Neural progenitor cell (in vitro differentiated cells): ENCODE measurements around the gene STRADA. TPM values are rescaled to one million over a fixed set of nuclear protein-coding genes. Genes with fewer than 3 reads are reported as not detected.
A peak's percentile ranks its signal among the peaks of the same experiment; 100 is the strongest.

Experiments
- DNase-seq: peaks from one replicate; pipeline ENCODE4 v3.0.0-alpha.2; 2016; ENCODE audit warnings: low spot score
- H2AFZ ChIP-seq: fragments of 200-600 bp; sonication (generic); replicated peaks from 2 replicates; pipeline ENCODE4 v1.6.1; 2016; ENCODE audit warnings: antibody characterized with exemption
- H3F3A ChIP-seq: fragments of 200-600 bp; sonication (generic); 2 replicates; pipeline ENCODE4 v1.6.1; 2016; ENCODE audit warnings: antibody characterized with exemption, low read depth
- H3K27ac ChIP-seq: fragments of 200-600 bp; sonication (generic); 2 replicates; pipeline ENCODE4 v1.5.1; 2016; ENCODE audit warnings: mild to moderate bottlenecking
- H3K27me3 ChIP-seq: fragments of 200-600 bp; sonication (generic); 2 replicates; pipeline ENCODE4 v1.6.1; 2016; ENCODE audit warnings: mild to moderate bottlenecking, moderate library complexity
- H3K36me3 ChIP-seq: fragments of 200-600 bp; sonication (generic); 2 replicates; pipeline ENCODE4 v1.5.1; 2016
- H3K4me1 ChIP-seq: fragments of 200-600 bp; sonication (generic); 2 replicates; pipeline ENCODE4 v1.6.1; 2016; ENCODE audit warnings: mixed run types
- H3K4me2 ChIP-seq: fragments of 200-600 bp; sonication (generic); 2 replicates; pipeline ENCODE4 v1.6.1; 2016
- H3K4me3 ChIP-seq: fragments of 200-600 bp; sonication (generic); 2 replicates; pipeline ENCODE4 v1.5.1; 2016
- H3K79me2 ChIP-seq: fragments of 200-600 bp; sonication (generic); 2 replicates; pipeline ENCODE4 v1.6.1; 2016; ENCODE audit warnings: low read depth
- H3K9ac ChIP-seq: fragments of 200-600 bp; sonication (generic); 2 replicates; pipeline ENCODE4 v1.6.1; 2016
- H3K9me3 ChIP-seq: fragments of 200-600 bp; sonication (generic); 2 replicates; pipeline ENCODE4 v1.5.1; 2016; ENCODE audit warnings: low read depth
- H4K20me1 ChIP-seq: fragments of 200-600 bp; sonication (generic); 2 replicates; pipeline ENCODE4 v1.6.1; 2016; ENCODE audit warnings: low read depth
- H3K27ac Mint-ChIP-seq: 3 replicates; pipeline ENCODE4 v1.8.0; 2021; ENCODE audit warnings: mixed read lengths
- H3K27me3 Mint-ChIP-seq: 2 replicates; pipeline ENCODE4 v1.8.0; 2022; ENCODE audit warnings: low read depth, mild to moderate bottlenecking, inconsistent platforms, moderate library complexity, mixed read lengths; ENCODE audit not compliant: insufficient read depth
- H3K36me3 Mint-ChIP-seq: 3 replicates; pipeline ENCODE4 v1.8.0; 2021; ENCODE audit warnings: mixed read lengths
- H3K4me1 Mint-ChIP-seq: 3 replicates; pipeline ENCODE4 v1.8.0; 2021; ENCODE audit warnings: mixed read lengths
- H3K4me3 Mint-ChIP-seq: 3 replicates; pipeline ENCODE4 v1.8.0; 2021; ENCODE audit warnings: mild to moderate bottlenecking, moderate library complexity, mixed read lengths
- H3K9me3 Mint-ChIP-seq: 3 replicates; pipeline ENCODE4 v1.8.0; 2020; ENCODE audit warnings: mixed read lengths
- EZH2 ChIP-seq: fragments of 200-600 bp; sonication (generic); IDR thresholded peaks from 2 replicates; pipeline ENCODE4 v1.6.1; 2017; ENCODE audit warnings: antibody characterized with exemption, mild to moderate bottlenecking, moderate library complexity
- EZH2phosphoT487 ChIP-seq: fragments of 200-600 bp; sonication (generic); IDR thresholded peaks from 2 replicates; pipeline ENCODE4 v1.6.1; 2017; ENCODE audit warnings: antibody characterized with exemption
- total RNA-seq: library from RNA; depleted of rRNA; stranded (reverse); fragments of >200 nt; gene quantifications from 2 replicates; pipeline ENCODE4 v1.2.3, GENCODE V29; 2015; ENCODE audit warnings: low replicate concordance
- TF ChIP-seq, protein P1 (sequence below): fragments of 200-600 bp; sonication (generic); IDR thresholded peaks from 2 replicates; pipeline ENCODE4 v1.5.1; 2017; ENCODE audit warnings: antibody characterized with exemption, mild to moderate bottlenecking

The STRADA gene
- total RNA-seq, 1 donor from 2014 or later: 69.6 TPM

DNA sequence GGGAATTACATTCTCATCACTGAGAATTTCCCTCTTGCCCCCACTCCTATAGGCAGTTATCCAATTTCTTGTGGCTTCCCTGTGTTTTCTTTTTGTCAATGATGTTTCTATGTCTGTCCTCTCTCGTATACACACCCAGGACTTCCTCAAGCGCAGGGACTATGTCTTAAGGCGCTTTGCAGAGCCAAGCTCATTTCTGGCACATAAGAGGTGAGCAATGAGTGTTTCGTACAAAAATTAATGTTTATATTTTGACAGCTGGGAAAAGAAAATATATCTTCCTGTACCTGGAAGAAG, 33.3 kb upstream of the STRADA start:
- Histone ChIP-seq H3K27ac (peak overlapping the region; percentile 99), H4K20me1 (peaks cover 68% of the 10 kb centered on the region), H3K9ac (peak overlapping the region; percentile 97), H3K27me3 (no peaks in the 10 kb centered on the region), H2AFZ (no peak overlapping the region), H3F3A (peaks cover 23% of the 10 kb centered on the region), H3K9me3 (no peaks in the 10 kb centered on the region), H3K79me2 (peaks cover 93% of the 10 kb centered on the region), H3K4me3 (peak overlapping the region; percentile 73), H3K4me2 (peak overlapping the region; percentile 84), H3K36me3 (peaks cover 5% of the 10 kb centered on the region), H3K4me1 (peaks cover 8% of the 10 kb centered on the region)
- Mint-ChIP-seq H3K27me3 (no peaks in the 10 kb centered on the region), H3K9me3 (no peaks in the 10 kb centered on the region), H3K27ac (peak overlapping the region; percentile 81), H3K4me3 (peak overlapping the region; percentile 99), H3K36me3 (peaks cover 8% of the 10 kb centered on the region), H3K4me1 (peaks cover 22% of the 10 kb centered on the region)
- TF ChIP-seq EZH2: no peak
- no peak for TF ChIP-seq EZH2phosphoT487
- TF ChIP-seq, protein P1, sequence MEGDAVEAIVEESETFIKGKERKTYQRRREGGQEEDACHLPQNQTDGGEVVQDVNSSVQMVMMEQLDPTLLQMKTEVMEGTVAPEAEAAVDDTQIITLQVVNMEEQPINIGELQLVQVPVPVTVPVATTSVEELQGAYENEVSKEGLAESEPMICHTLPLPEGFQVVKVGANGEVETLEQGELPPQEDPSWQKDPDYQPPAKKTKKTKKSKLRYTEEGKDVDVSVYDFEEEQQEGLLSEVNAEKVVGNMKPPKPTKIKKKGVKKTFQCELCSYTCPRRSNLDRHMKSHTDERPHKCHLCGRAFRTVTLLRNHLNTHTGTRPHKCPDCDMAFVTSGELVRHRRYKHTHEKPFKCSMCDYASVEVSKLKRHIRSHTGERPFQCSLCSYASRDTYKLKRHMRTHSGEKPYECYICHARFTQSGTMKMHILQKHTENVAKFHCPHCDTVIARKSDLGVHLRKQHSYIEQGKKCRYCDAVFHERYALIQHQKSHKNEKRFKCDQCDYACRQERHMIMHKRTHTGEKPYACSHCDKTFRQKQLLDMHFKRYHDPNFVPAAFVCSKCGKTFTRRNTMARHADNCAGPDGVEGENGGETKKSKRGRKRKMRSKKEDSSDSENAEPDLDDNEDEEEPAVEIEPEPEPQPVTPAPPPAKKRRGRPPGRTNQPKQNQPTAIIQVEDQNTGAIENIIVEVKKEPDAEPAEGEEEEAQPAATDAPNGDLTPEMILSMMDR: no peak
- DNase-seq: peak; percentile 9

DNA sequence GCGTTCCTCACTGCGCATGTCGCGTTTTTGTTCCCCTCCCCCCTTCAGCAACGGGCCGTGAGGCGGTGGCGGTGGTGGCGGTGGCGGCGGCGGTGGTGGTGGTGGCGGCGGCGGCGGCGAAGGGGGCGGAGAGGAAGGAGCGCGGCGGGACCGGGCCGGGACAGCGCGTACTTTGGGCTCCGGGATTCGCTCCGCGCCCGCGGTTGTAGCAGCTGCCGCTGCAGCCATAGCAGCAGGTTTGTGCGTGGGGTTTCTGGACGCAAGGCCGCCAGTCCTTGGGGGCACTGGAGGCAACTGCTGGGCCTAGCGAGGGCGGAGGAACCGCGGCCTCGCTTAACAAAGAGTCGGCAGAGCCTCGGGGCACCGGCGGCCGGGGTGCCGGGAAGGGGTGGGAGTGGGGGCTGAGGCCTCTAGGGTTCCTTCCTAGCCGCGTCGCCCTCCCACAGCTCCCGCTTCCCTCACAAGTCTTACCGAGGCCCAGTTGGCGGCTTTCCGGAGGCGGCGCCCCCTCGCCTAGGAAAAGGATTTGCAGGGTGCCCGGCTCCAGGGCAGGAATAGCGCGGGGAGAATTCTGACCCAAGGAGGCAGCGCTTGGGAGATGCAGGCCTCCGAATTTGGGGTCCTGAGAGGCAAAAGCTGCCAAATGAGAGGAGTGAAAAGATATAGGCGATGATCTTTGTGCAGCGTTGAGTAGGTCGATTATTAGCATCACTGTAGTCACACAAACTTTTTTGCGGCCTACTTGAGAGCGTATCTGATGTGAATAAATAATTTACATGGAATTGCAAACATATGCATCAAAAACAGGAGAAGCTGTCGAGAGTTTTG, 32.8 kb upstream of the STRADA start, which contains the start of gene DDX42:
DDX42 (plus strand) TSS at position 30 of the 828 bp plus-strand sequence. CDS start 12,880 bp downstream, outside the sequence.
- Mint-ChIP-seq H3K9me3 (no peaks in the 10 kb centered on the region), H3K4me1 (peaks cover 22% of the 10 kb centered on the region), H3K27me3 (no peaks in the 10 kb centered on the region), H3K4me3 (peak within 1 kb of the TSS; percentile 99), H3K27ac (peak within 1 kb of the TSS; percentile 99), H3K36me3 (peaks cover 5% of the 10 kb centered on the region)
- no peak for TF ChIP-seq EZH2
- no peak for TF ChIP-seq EZH2phosphoT487
- TF ChIP-seq, protein P1: peak; percentile 42
- H3K27ac ChIP-seq: peak within 1 kb of the TSS; percentile 99
- H3K9me3 ChIP-seq: no peaks in the 10 kb centered on the region
- peak within 1 kb of the TSS; percentile 97 for H3K9ac ChIP-seq
- peaks cover 5% of the 10 kb centered on the region for H3K36me3 ChIP-seq
- H4K20me1 ChIP-seq: peaks cover 62% of the 10 kb centered on the region
- peak; percentile 95 for DNase-seq
- peak within 1 kb of the TSS; percentile 84 for H3K4me2 ChIP-seq
- H3K27me3 ChIP-seq: no peaks in the 10 kb centered on the region
- peaks cover 93% of the 10 kb centered on the region for H3K79me2 ChIP-seq
- H3F3A ChIP-seq: peaks cover 23% of the 10 kb centered on the region
- peaks cover 8% of the 10 kb centered on the region for H3K4me1 ChIP-seq
- peak within 1 kb of the TSS; percentile 66 for H2AFZ ChIP-seq
- peak within 1 kb of the TSS; percentile 73 for H3K4me3 ChIP-seq

DNA sequence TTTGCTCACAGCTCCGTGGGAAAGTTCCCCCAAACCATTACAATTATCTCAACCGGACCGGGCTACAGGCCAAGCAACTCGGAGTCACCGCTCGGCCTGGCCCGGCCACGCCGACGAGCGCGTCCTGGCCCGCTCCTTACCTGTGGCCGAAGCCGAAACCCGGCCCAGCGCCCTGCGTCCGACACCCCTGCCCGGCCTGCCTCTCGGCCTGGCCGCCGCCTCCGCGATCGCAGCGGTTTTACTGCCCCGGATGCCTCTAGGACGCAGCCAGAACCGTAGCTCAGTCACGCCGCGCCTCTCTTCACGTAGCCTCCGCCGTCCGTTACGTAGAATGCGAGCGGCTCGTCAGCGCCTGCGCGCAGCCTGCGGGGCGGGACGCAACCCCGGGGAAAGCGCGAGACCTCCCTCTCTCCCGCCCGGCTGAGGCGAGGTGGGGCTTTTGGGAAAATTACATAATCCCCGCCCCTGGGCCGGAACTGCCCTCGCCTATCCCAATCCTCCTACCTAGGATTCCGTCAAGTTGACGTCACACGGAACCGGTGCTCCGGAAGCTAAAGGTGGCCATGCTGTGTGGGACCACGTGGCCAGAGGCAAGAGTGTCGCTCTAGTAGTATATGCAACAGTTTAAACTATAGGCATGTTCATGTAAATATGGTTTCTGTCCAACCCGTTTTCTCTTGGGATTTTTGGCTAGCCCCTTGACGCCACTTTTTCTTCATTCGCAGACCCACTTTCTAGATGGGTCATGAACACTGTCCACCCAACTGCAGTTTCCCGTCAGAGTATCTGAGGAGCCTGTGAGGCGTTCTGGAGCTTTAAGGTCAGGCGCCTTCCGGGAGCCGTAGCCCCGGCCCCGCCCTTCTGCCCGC, 31.9 kb upstream of the STRADA start, which contains the start of gene CCDC47:
CCDC47 (minus strand) TSS at position 326 of the 869 bp plus-strand sequence. CDS start 7,422 bp downstream, outside the sequence.
- Histone ChIP-seq H3K4me2 (peak within 1 kb of the TSS; percentile 84), H3K36me3 (peaks cover 5% of the 10 kb centered on the region), H3F3A (peaks cover 23% of the 10 kb centered on the region), H3K4me3 (peak within 1 kb of the TSS; percentile 73), H3K9ac (peak within 1 kb of the TSS; percentile 97), H3K79me2 (peaks cover 93% of the 10 kb centered on the region), H3K27me3 (no peaks in the 10 kb centered on the region), H3K27ac (peak within 1 kb of the TSS; percentile 99), H2AFZ (peak within 1 kb of the TSS; percentile 66), H3K4me1 (peaks cover 8% of the 10 kb centered on the region), H3K9me3 (no peaks in the 10 kb centered on the region), H4K20me1 (peaks cover 58% of the 10 kb centered on the region)
- peak within 1 kb of the TSS; percentile 99 for H3K27ac Mint-ChIP-seq
- TF ChIP-seq EZH2 (no peak), EZH2phosphoT487 (no peak)
- TF ChIP-seq, protein P1: no peak
- no peaks in the 10 kb centered on the region for H3K27me3 Mint-ChIP-seq
- peaks cover 22% of the 10 kb centered on the region for H3K4me1 Mint-ChIP-seq
- no peaks in the 10 kb centered on the region for H3K9me3 Mint-ChIP-seq
- peaks cover 4% of the 10 kb centered on the region for H3K36me3 Mint-ChIP-seq
- H3K4me3 Mint-ChIP-seq: peak within 1 kb of the TSS; percentile 99
- DNase-seq: peak; percentile 99
